Epithelial cell of proximal tubule (primary cell): ENCODE data around the gene UCN3. TPM values are rescaled to one million over a fixed set of nuclear protein-coding genes. Genes with fewer than 3 reads are reported as not detected.

Experiments
- DNase-seq: peaks from one replicate; pipeline ENCODE4 v3.0.0-alpha.2; 2011; ENCODE audit warnings: low read depth
- H3K4me3 ChIP-seq: 2 replicates; pipeline ENCODE4 v1.5.1; 2011; ENCODE audit warnings: low read depth, mild to moderate bottlenecking, low read length
- CTCF ChIP-seq: conservative IDR thresholded peaks from 2 replicates; pipeline ENCODE4 v1.5.1; 2012; ENCODE audit warnings: low read depth, mild to moderate bottlenecking, low read length
- total RNA-seq: library from RNA; depleted of rRNA; stranded (reverse); fragments of >200 nt; gene quantifications from 2 replicates; pipeline ENCODE4 v1.2.3, GENCODE V29; 2015

Gene UCN3
- total RNA-seq, 1 donor from 2014 or later = not detected

- DNase-seq = no peak
- no peak overlapping the region for H3K4me3 ChIP-seq
- no peak for TF ChIP-seq CTCF
These were observed 15.4 kb upstream of the UCN3 start for GRCh38 chr10:5349362-5349761.

DNA sequence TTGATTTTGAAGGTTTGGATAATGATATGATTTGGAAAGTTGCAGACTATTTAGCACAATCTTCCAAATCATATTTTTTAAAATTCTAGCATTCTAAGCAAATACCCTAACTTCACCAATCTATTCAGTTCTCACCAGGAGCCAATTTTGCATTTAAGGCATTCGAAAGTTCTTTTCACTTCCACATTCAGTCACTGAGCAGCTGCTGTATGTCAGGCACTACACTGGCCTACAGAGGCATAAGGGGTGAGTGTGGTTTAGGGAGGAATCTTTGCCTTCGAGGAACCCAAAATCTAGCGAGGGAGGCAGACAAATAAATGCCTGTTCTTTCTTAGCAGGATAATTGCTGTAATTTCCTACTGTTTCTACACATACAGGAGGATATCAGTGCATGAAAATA is 10.7 kb upstream of the UCN3 start:
- no peak for DNase-seq
- TF ChIP-seq CTCF = no peak
- H3K4me3 ChIP-seq = no peak overlapping the region

- no peak for TF ChIP-seq CTCF
- DNase-seq = no peak
- H3K4me3 ChIP-seq = no peak overlapping the region
These were observed 9.0 kb upstream of the UCN3 start for GRCh38 chr10:5355594-5356301.

DNA sequence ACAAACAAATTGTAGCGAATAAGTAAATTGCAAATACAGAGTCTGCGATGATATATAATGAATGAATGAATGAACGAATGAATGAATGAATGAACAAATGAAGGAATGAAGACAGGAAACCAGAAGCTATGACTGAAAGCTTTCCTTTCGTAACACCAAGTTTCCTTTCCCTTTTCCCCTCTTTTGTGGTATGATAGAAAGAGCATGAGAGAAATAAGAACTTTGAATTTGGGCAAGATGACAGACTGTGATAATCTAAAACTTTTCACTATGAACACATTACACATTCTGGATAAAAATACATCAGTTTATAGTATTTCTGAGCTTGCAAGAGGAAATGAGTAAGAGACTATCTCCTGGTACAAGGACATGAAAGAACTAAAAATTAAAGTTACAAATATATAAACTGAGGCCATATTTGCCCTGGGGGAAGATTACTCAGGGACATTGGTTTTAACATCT is 8.4 kb upstream of the UCN3 start:
- H3K4me3 ChIP-seq = no peak overlapping the region
- no peak for DNase-seq
- TF ChIP-seq CTCF = no peak

DNA sequence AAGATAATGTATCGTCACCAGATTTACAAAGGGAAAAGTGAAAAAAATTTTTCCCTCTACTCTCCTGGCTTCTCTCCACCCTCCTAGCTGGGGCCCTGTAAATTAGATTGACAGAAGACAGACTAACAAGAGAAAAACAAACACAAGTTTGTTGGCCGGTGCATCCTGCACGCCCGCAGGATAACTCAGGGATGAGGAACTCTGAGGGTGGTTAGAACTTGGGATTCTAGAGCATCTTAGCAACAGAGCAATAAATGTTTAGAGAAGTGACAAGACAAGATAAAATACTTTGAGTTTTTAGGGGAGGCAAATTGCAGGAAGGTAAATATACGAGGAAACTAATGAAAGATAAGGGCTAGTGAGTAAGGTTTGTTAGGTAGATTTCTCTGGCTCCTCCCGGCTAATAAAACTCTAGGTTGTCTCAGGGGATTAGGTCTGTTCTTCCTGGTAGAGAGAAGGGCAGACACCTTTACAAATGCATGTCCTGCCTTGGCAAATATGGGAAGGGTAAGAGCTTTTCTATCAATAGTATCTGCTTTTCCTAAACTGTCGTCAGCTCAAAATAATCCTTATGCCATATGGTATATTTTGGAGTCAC is 4.3 kb upstream of the UCN3 start:
- H3K4me3 ChIP-seq = no peak overlapping the region
- no peak for DNase-seq
- no peak for TF ChIP-seq CTCF

DNA sequence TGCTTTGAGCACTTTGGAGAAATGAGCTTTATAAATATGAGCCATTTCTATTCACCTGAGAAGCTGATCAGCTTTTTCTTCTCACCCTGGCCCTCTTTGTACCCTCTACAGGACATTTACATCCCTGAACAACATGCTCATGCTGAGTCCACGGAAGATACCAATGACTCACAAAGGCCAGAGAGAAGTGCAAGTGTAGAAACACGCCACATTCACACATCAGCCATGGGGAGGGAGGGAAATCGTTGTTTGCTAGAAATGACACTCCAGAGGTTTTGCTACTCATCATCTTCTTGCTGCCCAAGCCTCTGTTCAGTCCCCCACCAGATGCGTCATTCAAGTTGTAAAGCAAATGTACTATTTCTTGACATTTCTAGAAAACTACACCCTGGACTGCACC is 2.8 kb upstream of the UCN3 start:
- DNase-seq = no peak
- no peak for TF ChIP-seq CTCF
- H3K4me3 ChIP-seq = no peak overlapping the region

DNA sequence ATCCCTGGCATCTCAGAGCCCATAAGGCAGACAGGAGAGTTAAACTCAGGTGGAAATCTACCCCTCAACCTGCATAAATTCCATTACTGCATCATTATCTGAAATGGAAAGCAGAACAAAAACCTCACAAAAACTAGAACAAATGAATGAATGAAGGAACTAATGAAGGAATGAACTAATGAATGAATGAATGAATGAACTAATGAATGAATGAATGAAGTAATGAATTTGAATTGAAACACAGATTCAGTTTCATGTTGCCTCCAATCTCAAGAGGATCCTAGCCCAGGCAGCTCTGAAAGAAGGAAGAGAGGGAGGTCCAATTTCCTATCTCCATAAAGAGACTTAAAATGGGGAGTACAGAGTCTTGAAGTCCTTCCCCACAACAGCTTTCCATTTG is 1.9 kb upstream of the UCN3 start:
- no peak overlapping the region for H3K4me3 ChIP-seq
- DNase-seq = no peak
- no peak for TF ChIP-seq CTCF
